HepG2 (cell line): ENCODE data around the gene TMEM38A. TPM values are rescaled to one million over a fixed set of nuclear protein-coding genes. Genes with fewer than 3 reads are reported as not detected.

ENCODE experiments used
- AKNA ChIP-seq: sonication (generic); formaldehyde crosslinking; IDR thresholded peaks from 2 replicates; pipeline ENCODE4 v1.4.0; 2020; ENCODE audit warnings: missing genetic modification reagents, borderline replicate concordance
- CHD4 ChIP-seq: fragments of 200-600 bp; sonication (generic); IDR thresholded peaks from 2 replicates; pipeline ENCODE4 v1.7.0; 2017; ENCODE audit warnings: mild to moderate bottlenecking, low read length, borderline replicate concordance
- HOXD1 ChIP-seq: sonication (generic); formaldehyde crosslinking; IDR thresholded peaks from 2 replicates; pipeline ENCODE4 v1.5.0; 2020; ENCODE audit warnings: missing genetic modification reagents
- MBNL3 ChIP-seq: fragments of 250-450 bp; sonication (Bioruptor Pico); conservative IDR thresholded peaks from 2 replicates; pipeline ENCODE4 v1.8.0; 2022; ENCODE audit warnings: mild to moderate bottlenecking, inconsistent platforms
- PLRG1 ChIP-seq: fragments of 450-650 bp; conservative IDR thresholded peaks from 2 replicates; pipeline ENCODE4 v1.6.1; 2016
- ZBTB33 ChIP-seq: sonication (generic); formaldehyde crosslinking; IDR thresholded peaks from 2 replicates; pipeline ENCODE4 v1.4.0; 2020; ENCODE audit warnings: missing genetic modification reagents
- ZBTB40 ChIP-seq, 2 experiments: fragments of 450-650 bp in 1 of 2; sonication (generic) in 1 of 2; formaldehyde crosslinking in 1 of 2; IDR thresholded peaks; 2 replicates each; pipeline versions ENCODE4 v1.6.1 to v1.8.0; 2016 to 2022; ENCODE audit warnings: antibody characterized with exemption in 1 of 2, mild to moderate bottlenecking in 1 of 2, missing genetic modification reagents in 1 of 2
- ZNF512 ChIP-seq: sonication (generic); formaldehyde crosslinking; IDR thresholded peaks from 2 replicates; pipeline ENCODE4 v1.4.0; 2020; ENCODE audit warnings: mild to moderate bottlenecking, missing genetic modification reagents
- ZNF670 ChIP-seq: sonication (generic); formaldehyde crosslinking; IDR thresholded peaks from 2 replicates; pipeline ENCODE4 v1.8.0; 2022; ENCODE audit warnings: mild to moderate bottlenecking, missing genetic modification reagents, borderline replicate concordance
- polyA plus RNA-seq, 8 experiments: library from polyadenylated mRNA; depleted of rRNA in 3 of 8; stranded (reverse) in 7 of 8; unstranded in 1 of 8; fragments of >200 nt; fragmentation: Illumina TruSeq in 4 of 8; extraction: Trizol in 4 of 8; gene quantifications; 2 replicates each; pipeline versions ENCODE4 v1.2.1 to v1.2.3, GENCODE V29; 2011 to 2016; ENCODE audit warnings: low read depth in 4 of 8, missing spikeins in 1 of 8, mixed read lengths in 1 of 8; ENCODE audit not compliant: insufficient read depth in 1 of 8
- total RNA-seq, 5 experiments: library from RNA; depleted of rRNA; stranded (reverse); fragments of >200 nt; fragmentation: Illumina TruSeq; extraction: Trizol; gene quantifications; 2 replicates each; pipeline ENCODE4 v1.2.3, GENCODE V29; 2016; ENCODE audit warnings: low read depth in 1 of 5

Gene TMEM38A
- total and polyA plus RNA-seq, 2 of the 13 experiments (the other 11 are each of a cell fraction or from before 2014, with no cell fraction given) = 4.8 to 6.8 TPM

GRCh38 chr19:16659832-16660708, 869 bp upstream of the TMEM38A start, which contains the start of gene SMIM7 (continued):
- no peak for TF ChIP-seq ZBTB33 (CRISPR knock-in tag)
- no peak for TF ChIP-seq AKNA
- peak; percentile 86 for TF ChIP-seq ZBTB40 (IDR thresholded peaks at IDR 0.05)
- TF ChIP-seq ZBTB40 (CRISPR knock-in tag; IDR thresholded peaks at IDR 0.05) = 0 out of 2 replicates have a peak, but pooled peaks have one; percentile 21
- TF ChIP-seq PLRG1 = no peak
- no peak for TF ChIP-seq MBNL3 (CRISPR knock-in tag)
- no peak for TF ChIP-seq ZNF512 (CRISPR knock-in tag)
- peak; percentile 63; the same call in 1 of the 2 replicates for TF ChIP-seq HOXD1 (CRISPR knock-in tag)
- no peak for TF ChIP-seq ZNF670 (CRISPR knock-in tag)
- no peak for TF ChIP-seq CHD4
